WTC11 (cell line): ENCODE results near the gene ZIC4. TPM values are rescaled to one million over a fixed set of nuclear protein-coding genes. Genes with fewer than 3 reads are reported as not detected.

Experiments used
- CBFB ChIP-seq: sonication (generic); formaldehyde crosslinking; IDR thresholded peaks from 2 replicates; pipeline ENCODE4 v1.8.1; 2022; ENCODE audit warnings: mild to moderate bottlenecking, low read depth, missing genetic modification reagents
- ETV6 ChIP-seq: sonication (generic); formaldehyde crosslinking; IDR thresholded peaks from 2 replicates; pipeline ENCODE4 v1.8.1; 2022; ENCODE audit warnings: mild to moderate bottlenecking, missing genetic modification reagents
- FOXK1 ChIP-seq: sonication (generic); formaldehyde crosslinking; IDR thresholded peaks from 2 replicates; pipeline ENCODE4 v1.8.0; 2022; ENCODE audit warnings: mild to moderate bottlenecking, moderate library complexity, missing genetic modification reagents
- GRHL2 ChIP-seq: fragments of 250-450 bp; sonication (Bioruptor Pico); IDR thresholded peaks from 2 replicates; pipeline ENCODE4 v1.8.0; 2022; ENCODE audit warnings: mild to moderate bottlenecking, moderate library complexity; ENCODE audit not compliant: insufficient replicate concordance, severe bottlenecking
- JAZF1 ChIP-seq: fragments of 250-450 bp; sonication (Bioruptor Pico); IDR thresholded peaks from 2 replicates; pipeline ENCODE4 v1.9.0; 2021; ENCODE audit warnings: moderate library complexity, mild to moderate bottlenecking, inconsistent platforms
- KAT7 ChIP-seq: sonication (generic); formaldehyde crosslinking; IDR thresholded peaks from 2 replicates; pipeline ENCODE4 v1.8.1; 2023; ENCODE audit warnings: missing genetic modification reagents, mild to moderate bottlenecking, borderline replicate concordance
- NR3C1 ChIP-seq: sonication (generic); formaldehyde crosslinking; conservative IDR thresholded peaks from 2 replicates; pipeline ENCODE4 v1.8.1; 2023; ENCODE audit warnings: low read depth, mild to moderate bottlenecking, missing genetic modification reagents
- OVOL2 ChIP-seq: fragments of 250-450 bp; sonication (Bioruptor Pico); IDR thresholded peaks from 2 replicates; pipeline ENCODE4 v1.9.0; 2021; ENCODE audit warnings: mild to moderate bottlenecking, borderline replicate concordance
- PRRX2 ChIP-seq: fragments of 250-450 bp; sonication (Bioruptor Pico); IDR thresholded peaks from 2 replicates; pipeline ENCODE4 v1.8.0; 2021; ENCODE audit warnings: mild to moderate bottlenecking
- RORB ChIP-seq: fragments of 250-450 bp; sonication (Bioruptor Pico); IDR thresholded peaks from 2 replicates; pipeline ENCODE4 v1.9.0; 2021; ENCODE audit warnings: mild to moderate bottlenecking
- SP1 ChIP-seq: sonication (generic); formaldehyde crosslinking; conservative IDR thresholded peaks from 2 replicates; pipeline ENCODE4 v1.8.1; 2022; ENCODE audit warnings: missing genetic modification reagents
- TEAD1 ChIP-seq: sonication (generic); formaldehyde crosslinking; IDR thresholded peaks from 2 replicates; pipeline ENCODE4 v1.8.0; 2022; ENCODE audit warnings: mild to moderate bottlenecking, missing genetic modification reagents
- ZBTB21 ChIP-seq: sonication (generic); formaldehyde crosslinking; IDR thresholded peaks from 2 replicates; pipeline ENCODE4 v1.8.1; 2023; ENCODE audit warnings: mild to moderate bottlenecking, missing genetic modification reagents, borderline replicate concordance
- ZNF121 ChIP-seq: sonication (generic); formaldehyde crosslinking; IDR thresholded peaks from 2 replicates; pipeline ENCODE4 v1.8.0; 2023; ENCODE audit warnings: missing genetic modification reagents
- ZNF396 ChIP-seq: fragments of 250-450 bp; sonication (Bioruptor Pico); IDR thresholded peaks from 2 replicates; pipeline ENCODE4 v1.8.0; 2021; ENCODE audit warnings: mild to moderate bottlenecking, moderate library complexity, borderline replicate concordance
- ZNF416 ChIP-seq: fragments of 250-450 bp; sonication (Bioruptor Pico); IDR thresholded peaks from 2 replicates; pipeline ENCODE4 v1.9.0; 2021; ENCODE audit warnings: mild to moderate bottlenecking, inconsistent platforms
- total RNA-seq: library from RNA; stranded (reverse); gene quantifications from 3 replicates; pipeline ENCODE4 v1.2.3, GENCODE V29; 2021
- TF ChIP-seq, protein P1 (sequence below): sonication (generic); formaldehyde crosslinking; IDR thresholded peaks from 2 replicates; pipeline ENCODE4 v1.8.1; 2022; ENCODE audit warnings: mild to moderate bottlenecking, moderate library complexity, missing genetic modification reagents
- TF ChIP-seq, protein P2 (sequence below): sonication (generic); formaldehyde crosslinking; IDR thresholded peaks from 2 replicates; pipeline ENCODE4 v1.8.1; 2023; ENCODE audit warnings: mild to moderate bottlenecking, missing genetic modification reagents
- TF ChIP-seq, protein P3 (sequence below): sonication (generic); formaldehyde crosslinking; IDR thresholded peaks from 2 replicates; pipeline ENCODE4 v1.8.0; 2023; ENCODE audit warnings: missing genetic modification reagents, mild to moderate bottlenecking, borderline replicate concordance
- TF ChIP-seq, protein P4 (sequence below): fragments of 250-450 bp; sonication (Bioruptor Pico); IDR thresholded peaks from 2 replicates; pipeline ENCODE4 v1.9.0; 2021; ENCODE audit warnings: mild to moderate bottlenecking
- TF ChIP-seq, protein P5 (sequence below): sonication (generic); formaldehyde crosslinking; IDR thresholded peaks from 2 replicates; pipeline ENCODE4 v1.8.0; 2022; ENCODE audit warnings: mild to moderate bottlenecking, missing genetic modification reagents
- TF ChIP-seq, protein P6 (sequence below): fragments of 250-450 bp; sonication (Bioruptor Pico); IDR thresholded peaks from 2 replicates; pipeline ENCODE4 v1.9.0; 2021; ENCODE audit warnings: mild to moderate bottlenecking
- TF ChIP-seq, protein P7 (sequence below): fragments of 250-450 bp; sonication (Bioruptor Pico); IDR thresholded peaks from 2 replicates; pipeline ENCODE4 v1.8.0; 2021; ENCODE audit warnings: mild to moderate bottlenecking
- TF ChIP-seq, protein P8 (sequence below): sonication (generic); formaldehyde crosslinking; IDR thresholded peaks from 2 replicates; pipeline ENCODE4 v1.8.1; 2023; ENCODE audit warnings: mild to moderate bottlenecking, moderate library complexity, missing genetic modification reagents

Gene ZIC4
- total RNA-seq, 1 experiment from 2014 or later, result 3.5 TPM

DNA sequence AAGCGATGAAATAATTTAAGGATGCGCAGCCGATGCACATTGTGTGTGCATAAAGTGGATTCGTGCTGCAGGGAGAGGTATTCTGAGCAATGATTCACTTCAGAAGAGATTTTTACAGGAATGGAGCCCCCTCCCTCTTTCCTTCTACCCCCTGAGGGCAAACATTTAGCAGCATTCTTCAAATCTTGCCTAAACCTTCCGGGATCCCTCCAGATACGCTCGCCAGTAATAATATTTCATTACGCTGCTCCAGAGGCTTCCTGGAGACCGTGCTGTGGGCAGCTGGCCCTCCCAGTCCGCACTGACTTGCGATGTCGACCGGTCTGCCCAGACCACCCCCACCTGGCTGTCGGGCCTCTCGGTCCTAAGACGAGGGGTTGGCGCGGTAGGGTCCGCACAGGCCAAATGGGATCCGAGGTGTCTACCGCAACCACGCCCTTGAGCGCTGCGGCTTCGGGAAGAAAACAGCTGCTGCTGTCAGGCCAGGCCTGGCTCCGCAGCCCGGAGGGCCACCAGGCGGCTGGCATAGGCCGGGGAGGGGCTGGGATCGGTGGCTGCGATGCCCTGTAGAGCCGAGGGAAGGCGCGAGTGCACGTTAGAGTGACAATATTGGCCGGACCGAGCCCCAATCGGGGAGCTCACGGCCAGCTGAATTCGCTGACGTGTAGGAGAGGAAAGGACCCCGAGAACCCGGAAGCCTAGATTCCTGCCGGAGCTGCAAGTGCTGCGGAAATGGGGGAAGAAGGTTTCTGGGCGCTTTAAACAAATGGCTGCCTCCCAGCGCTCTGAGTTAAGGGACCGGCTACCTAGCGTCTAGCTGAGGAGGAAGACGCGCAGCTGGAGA lies 14.3 kb downstream of the ZIC4 start (continued):
- TF ChIP-seq, protein P1, sequence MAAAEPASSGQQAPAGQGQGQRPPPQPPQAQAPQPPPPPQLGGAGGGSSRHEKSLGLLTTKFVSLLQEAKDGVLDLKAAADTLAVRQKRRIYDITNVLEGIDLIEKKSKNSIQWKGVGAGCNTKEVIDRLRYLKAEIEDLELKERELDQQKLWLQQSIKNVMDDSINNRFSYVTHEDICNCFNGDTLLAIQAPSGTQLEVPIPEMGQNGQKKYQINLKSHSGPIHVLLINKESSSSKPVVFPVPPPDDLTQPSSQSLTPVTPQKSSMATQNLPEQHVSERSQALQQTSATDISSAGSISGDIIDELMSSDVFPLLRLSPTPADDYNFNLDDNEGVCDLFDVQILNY, result peak; percentile 69; the same call in 1 of the 2 replicates
- TF ChIP-seq OVOL2 (no peak), ZNF416 (CRISPR knock-in tag) (0 out of 2 replicates have a peak, but pooled peaks have one; percentile 17), NR3C1 (CRISPR knock-in tag) (no peak), ZBTB21 (CRISPR knock-in tag) (peak; percentile 74), FOXK1 (CRISPR knock-in tag) (0 out of 2 replicates have a peak, but pooled peaks have one; percentile 18), ZNF396 (CRISPR knock-in tag) (no peak), JAZF1 (CRISPR knock-in tag) (no peak), PRRX2 (CRISPR knock-in tag) (no peak), KAT7 (CRISPR knock-in tag) (no peak), RORB (CRISPR knock-in tag) (no peak), CBFB (CRISPR knock-in tag) (0 out of 2 replicates have a peak, but pooled peaks have one; percentile 51), ZNF121 (CRISPR knock-in tag) (no peak), ETV6 (CRISPR knock-in tag) (peak; percentile 94), GRHL2 (CRISPR knock-in tag) (no peak), SP1 (CRISPR knock-in tag) (no peak), TEAD1 (CRISPR knock-in tag) (no peak)
- TF ChIP-seq, protein P2, sequence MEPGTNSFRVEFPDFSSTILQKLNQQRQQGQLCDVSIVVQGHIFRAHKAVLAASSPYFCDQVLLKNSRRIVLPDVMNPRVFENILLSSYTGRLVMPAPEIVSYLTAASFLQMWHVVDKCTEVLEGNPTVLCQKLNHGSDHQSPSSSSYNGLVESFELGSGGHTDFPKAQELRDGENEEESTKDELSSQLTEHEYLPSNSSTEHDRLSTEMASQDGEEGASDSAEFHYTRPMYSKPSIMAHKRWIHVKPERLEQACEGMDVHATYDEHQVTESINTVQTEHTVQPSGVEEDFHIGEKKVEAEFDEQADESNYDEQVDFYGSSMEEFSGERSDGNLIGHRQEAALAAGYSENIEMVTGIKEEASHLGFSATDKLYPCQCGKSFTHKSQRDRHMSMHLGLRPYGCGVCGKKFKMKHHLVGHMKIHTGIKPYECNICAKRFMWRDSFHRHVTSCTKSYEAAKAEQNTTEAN, result no peak
- TF ChIP-seq, protein P3, sequence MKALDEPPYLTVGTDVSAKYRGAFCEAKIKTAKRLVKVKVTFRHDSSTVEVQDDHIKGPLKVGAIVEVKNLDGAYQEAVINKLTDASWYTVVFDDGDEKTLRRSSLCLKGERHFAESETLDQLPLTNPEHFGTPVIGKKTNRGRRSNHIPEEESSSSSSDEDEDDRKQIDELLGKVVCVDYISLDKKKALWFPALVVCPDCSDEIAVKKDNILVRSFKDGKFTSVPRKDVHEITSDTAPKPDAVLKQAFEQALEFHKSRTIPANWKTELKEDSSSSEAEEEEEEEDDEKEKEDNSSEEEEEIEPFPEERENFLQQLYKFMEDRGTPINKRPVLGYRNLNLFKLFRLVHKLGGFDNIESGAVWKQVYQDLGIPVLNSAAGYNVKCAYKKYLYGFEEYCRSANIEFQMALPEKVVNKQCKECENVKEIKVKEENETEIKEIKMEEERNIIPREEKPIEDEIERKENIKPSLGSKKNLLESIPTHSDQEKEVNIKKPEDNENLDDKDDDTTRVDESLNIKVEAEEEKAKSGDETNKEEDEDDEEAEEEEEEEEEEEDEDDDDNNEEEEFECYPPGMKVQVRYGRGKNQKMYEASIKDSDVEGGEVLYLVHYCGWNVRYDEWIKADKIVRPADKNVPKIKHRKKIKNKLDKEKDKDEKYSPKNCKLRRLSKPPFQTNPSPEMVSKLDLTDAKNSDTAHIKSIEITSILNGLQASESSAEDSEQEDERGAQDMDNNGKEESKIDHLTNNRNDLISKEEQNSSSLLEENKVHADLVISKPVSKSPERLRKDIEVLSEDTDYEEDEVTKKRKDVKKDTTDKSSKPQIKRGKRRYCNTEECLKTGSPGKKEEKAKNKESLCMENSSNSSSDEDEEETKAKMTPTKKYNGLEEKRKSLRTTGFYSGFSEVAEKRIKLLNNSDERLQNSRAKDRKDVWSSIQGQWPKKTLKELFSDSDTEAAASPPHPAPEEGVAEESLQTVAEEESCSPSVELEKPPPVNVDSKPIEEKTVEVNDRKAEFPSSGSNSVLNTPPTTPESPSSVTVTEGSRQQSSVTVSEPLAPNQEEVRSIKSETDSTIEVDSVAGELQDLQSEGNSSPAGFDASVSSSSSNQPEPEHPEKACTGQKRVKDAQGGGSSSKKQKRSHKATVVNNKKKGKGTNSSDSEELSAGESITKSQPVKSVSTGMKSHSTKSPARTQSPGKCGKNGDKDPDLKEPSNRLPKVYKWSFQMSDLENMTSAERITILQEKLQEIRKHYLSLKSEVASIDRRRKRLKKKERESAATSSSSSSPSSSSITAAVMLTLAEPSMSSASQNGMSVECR (CRISPR knock-in tag), result peak; percentile 73
- TF ChIP-seq, protein P4, sequence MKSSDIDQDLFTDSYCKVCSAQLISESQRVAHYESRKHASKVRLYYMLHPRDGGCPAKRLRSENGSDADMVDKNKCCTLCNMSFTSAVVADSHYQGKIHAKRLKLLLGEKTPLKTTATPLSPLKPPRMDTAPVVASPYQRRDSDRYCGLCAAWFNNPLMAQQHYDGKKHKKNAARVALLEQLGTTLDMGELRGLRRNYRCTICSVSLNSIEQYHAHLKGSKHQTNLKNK (CRISPR knock-in tag), result no peak
- TF ChIP-seq, protein P5, sequence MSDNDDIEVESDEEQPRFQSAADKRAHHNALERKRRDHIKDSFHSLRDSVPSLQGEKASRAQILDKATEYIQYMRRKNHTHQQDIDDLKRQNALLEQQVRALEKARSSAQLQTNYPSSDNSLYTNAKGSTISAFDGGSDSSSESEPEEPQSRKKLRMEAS (CRISPR knock-in tag), result peak; percentile 75
- TF ChIP-seq, protein P6, sequence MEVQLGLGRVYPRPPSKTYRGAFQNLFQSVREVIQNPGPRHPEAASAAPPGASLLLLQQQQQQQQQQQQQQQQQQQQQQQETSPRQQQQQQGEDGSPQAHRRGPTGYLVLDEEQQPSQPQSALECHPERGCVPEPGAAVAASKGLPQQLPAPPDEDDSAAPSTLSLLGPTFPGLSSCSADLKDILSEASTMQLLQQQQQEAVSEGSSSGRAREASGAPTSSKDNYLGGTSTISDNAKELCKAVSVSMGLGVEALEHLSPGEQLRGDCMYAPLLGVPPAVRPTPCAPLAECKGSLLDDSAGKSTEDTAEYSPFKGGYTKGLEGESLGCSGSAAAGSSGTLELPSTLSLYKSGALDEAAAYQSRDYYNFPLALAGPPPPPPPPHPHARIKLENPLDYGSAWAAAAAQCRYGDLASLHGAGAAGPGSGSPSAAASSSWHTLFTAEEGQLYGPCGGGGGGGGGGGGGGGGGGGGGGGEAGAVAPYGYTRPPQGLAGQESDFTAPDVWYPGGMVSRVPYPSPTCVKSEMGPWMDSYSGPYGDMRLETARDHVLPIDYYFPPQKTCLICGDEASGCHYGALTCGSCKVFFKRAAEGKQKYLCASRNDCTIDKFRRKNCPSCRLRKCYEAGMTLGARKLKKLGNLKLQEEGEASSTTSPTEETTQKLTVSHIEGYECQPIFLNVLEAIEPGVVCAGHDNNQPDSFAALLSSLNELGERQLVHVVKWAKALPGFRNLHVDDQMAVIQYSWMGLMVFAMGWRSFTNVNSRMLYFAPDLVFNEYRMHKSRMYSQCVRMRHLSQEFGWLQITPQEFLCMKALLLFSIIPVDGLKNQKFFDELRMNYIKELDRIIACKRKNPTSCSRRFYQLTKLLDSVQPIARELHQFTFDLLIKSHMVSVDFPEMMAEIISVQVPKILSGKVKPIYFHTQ, result no peak
- TF ChIP-seq, protein P7, sequence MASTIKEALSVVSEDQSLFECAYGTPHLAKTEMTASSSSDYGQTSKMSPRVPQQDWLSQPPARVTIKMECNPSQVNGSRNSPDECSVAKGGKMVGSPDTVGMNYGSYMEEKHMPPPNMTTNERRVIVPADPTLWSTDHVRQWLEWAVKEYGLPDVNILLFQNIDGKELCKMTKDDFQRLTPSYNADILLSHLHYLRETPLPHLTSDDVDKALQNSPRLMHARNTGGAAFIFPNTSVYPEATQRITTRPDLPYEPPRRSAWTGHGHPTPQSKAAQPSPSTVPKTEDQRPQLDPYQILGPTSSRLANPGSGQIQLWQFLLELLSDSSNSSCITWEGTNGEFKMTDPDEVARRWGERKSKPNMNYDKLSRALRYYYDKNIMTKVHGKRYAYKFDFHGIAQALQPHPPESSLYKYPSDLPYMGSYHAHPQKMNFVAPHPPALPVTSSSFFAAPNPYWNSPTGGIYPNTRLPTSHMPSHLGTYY (CRISPR knock-in tag), result no peak
- TF ChIP-seq, protein P8, sequence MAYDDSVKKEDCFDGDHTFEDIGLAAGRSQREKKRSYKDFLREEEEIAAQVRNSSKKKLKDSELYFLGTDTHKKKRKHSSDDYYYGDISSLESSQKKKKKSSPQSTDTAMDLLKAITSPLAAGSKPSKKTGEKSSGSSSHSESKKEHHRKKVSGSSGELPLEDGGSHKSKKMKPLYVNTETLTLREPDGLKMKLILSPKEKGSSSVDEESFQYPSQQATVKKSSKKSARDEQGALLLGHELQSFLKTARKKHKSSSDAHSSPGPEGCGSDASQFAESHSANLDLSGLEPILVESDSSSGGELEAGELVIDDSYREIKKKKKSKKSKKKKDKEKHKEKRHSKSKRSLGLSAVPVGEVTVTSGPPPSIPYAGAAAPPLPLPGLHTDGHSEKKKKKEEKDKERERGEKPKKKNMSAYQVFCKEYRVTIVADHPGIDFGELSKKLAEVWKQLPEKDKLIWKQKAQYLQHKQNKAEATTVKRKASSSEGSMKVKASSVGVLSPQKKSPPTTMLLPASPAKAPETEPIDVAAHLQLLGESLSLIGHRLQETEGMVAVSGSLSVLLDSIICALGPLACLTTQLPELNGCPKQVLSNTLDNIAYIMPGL (CRISPR knock-in tag), result peak; percentile 47; the same call in 1 of the 2 replicates
